Fibroblast of mammary gland (primary cell): ENCODE data around the gene KIF26B.

Experiments used
- DNase-seq: peaks from one replicate; pipeline ENCODE4 v3.0.0-alpha.2; 2010; ENCODE audit warnings: low read depth
- H3K4me3 ChIP-seq: 2 replicates; pipeline ENCODE4 v1.5.1; 2011; ENCODE audit warnings: low read depth, mild to moderate bottlenecking, low read length, moderate library complexity; ENCODE audit not compliant: control insufficient read depth
- TF ChIP-seq, protein P1 (sequence below): conservative IDR thresholded peaks from 2 replicates; pipeline ENCODE4 v1.5.1; 2011; ENCODE audit warnings: low read depth, low read length, inconsistent platforms; ENCODE audit not compliant: control insufficient read depth, insufficient read depth

The KIF26B gene

GRCh38 chr1:245278846-245279245 lies 124.1 kb downstream of the KIF26B start:
- DNase-seq, result no peak
- TF ChIP-seq, protein P1, sequence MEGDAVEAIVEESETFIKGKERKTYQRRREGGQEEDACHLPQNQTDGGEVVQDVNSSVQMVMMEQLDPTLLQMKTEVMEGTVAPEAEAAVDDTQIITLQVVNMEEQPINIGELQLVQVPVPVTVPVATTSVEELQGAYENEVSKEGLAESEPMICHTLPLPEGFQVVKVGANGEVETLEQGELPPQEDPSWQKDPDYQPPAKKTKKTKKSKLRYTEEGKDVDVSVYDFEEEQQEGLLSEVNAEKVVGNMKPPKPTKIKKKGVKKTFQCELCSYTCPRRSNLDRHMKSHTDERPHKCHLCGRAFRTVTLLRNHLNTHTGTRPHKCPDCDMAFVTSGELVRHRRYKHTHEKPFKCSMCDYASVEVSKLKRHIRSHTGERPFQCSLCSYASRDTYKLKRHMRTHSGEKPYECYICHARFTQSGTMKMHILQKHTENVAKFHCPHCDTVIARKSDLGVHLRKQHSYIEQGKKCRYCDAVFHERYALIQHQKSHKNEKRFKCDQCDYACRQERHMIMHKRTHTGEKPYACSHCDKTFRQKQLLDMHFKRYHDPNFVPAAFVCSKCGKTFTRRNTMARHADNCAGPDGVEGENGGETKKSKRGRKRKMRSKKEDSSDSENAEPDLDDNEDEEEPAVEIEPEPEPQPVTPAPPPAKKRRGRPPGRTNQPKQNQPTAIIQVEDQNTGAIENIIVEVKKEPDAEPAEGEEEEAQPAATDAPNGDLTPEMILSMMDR, result no peak
- H3K4me3 ChIP-seq, result no peak overlapping the region

DNA sequence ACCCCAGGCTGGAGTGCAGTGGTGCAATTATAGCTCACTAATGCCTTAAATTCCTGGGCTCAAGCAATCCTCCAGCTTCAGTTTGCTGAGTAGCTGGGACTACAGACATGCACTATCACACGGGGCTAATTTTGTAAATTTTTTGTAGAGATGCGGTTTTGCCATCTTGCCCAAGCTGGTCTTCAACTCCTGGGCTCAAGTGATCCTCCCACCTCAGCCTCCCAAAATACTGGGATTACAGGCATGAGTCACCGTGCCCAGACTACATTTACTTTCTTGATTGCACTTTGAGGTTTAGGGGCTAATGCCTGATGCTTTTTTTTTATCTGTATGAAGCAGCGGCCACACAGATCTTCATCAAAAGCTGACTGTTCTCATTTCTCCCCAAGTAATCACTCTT lies 124.6 kb downstream of the KIF26B start:
- no peak overlapping the region for H3K4me3 ChIP-seq
- no peak for DNase-seq
- TF ChIP-seq, protein P1, result no peak

- TF ChIP-seq, protein P1, result no peak
- DNase-seq, result no peak
These were observed 128.2 kb downstream of the KIF26B start for GRCh38 chr1:245283001-245283400.

GRCh38 chr1:245285168-245285567 lies 130.4 kb downstream of the KIF26B start:
- no peak overlapping the region for H3K4me3 ChIP-seq
- TF ChIP-seq, protein P1, result no peak
- DNase-seq, result no peak

More at GRCh38 chr1:245283001-245283400, 128.2 kb downstream of the KIF26B start:
- H3K4me3 ChIP-seq, result no peak overlapping the region

GRCh38 chr1:245288796-245289195 lies 134.0 kb downstream of the KIF26B start:
- TF ChIP-seq, protein P1, result no peak
- DNase-seq, result no peak
- H3K4me3 ChIP-seq, result no peak overlapping the region

DNA sequence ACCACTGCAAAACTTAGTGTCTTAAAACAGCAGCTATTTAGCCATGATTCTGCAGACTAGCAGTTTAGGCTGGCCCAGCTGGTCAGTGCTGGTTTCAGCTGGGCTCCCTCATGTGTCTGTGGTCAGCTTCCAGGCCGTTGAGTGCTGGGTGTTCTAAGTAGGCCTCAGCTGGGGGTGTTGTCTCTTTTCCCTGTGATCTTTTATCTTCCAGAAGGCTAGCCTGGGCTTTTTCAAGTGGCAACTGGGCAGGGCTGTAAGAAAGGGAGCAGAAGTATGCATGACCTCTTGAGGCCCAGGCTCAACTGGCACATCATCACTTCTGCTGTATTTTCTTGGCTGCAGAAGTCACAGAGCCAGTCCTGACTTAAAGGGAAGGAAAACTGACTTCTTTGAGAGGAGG lies 136.1 kb downstream of the KIF26B start:
- DNase-seq, result no peak
- H3K4me3 ChIP-seq, result no peak overlapping the region
- TF ChIP-seq, protein P1, result no peak

GRCh38 chr1:245291351-245291750 lies 136.6 kb downstream of the KIF26B start:
- TF ChIP-seq, protein P1, result no peak
- no peak for DNase-seq
- no peak overlapping the region for H3K4me3 ChIP-seq
